HuH-7 (cell line): ENCODE measurements around the gene UBL4A.
A peak's percentile ranks its signal among the peaks of the same experiment; 100 is the strongest.
"Not testable (repeated sequence)": the region's sequence is repeated elsewhere in the genome, so short reads cannot be mapped to it uniquely, and the experiment has no call there.

Source experiments
- DNase-seq: peaks from one replicate; pipeline ENCODE4 v3.0.0; 2011; ENCODE audit warnings: low spot score

The UBL4A gene

GRCh38 chrX:154507673-154508383 lies 21.4 kb upstream of the UBL4A start:
- no peak for DNase-seq

- no peak for DNase-seq
These were observed 20.3 kb upstream of the UBL4A start for GRCh38 chrX:154506483-154507332.

GRCh38 chrX:154505734-154506133 lies 19.3 kb upstream of the UBL4A start:
- no peak for DNase-seq

- DNase-seq: no peak
These were observed 16.6 kb upstream of the UBL4A start for GRCh38 chrX:154502989-154503388.

- no peak for DNase-seq
These were observed 15.7 kb upstream of the UBL4A start for GRCh38 chrX:154502098-154502497.

- DNase-seq: not testable (repeated sequence)
These were observed 15.0 kb upstream of the UBL4A start for GRCh38 chrX:154501423-154501822.

- DNase-seq: not testable (repeated sequence)
These were observed 10.2 kb upstream of the UBL4A start for GRCh38 chrX:154496591-154497137.

- no peak for DNase-seq
These were observed 9.1 kb upstream of the UBL4A start for GRCh38 chrX:154495472-154495922.

- no peak for DNase-seq
These were observed 8.3 kb upstream of the UBL4A start for GRCh38 chrX:154494715-154495114.

- peak; percentile 87 for DNase-seq
These were observed 4.1 kb upstream of the UBL4A start, which contains the start of gene SLC10A3 for GRCh38 chrX:154490414-154491083. Gene SLC10A3 (minus strand): TSS chrX:154490629. CDS start chrX:154488940, 1,689 bp downstream.

GRCh38 chrX:154490021-154490413 lies 3.6 kb upstream of the UBL4A start:
- DNase-seq: no peak

GRCh38 chrX:154489182-154489581 lies 2.8 kb upstream of the UBL4A start:
- no peak for DNase-seq

GRCh38 chrX:154488336-154489075 lies 2.1 kb upstream of the UBL4A start:
- DNase-seq: no peak

- no peak for DNase-seq
These were observed 1.3 kb upstream of the UBL4A start for GRCh38 chrX:154487518-154488290.

- DNase-seq: no peak
These were observed 391 bp downstream of the UBL4A start for GRCh38 chrX:154486052-154486395.

GRCh38 chrX:154485150-154486051 lies 1.0 kb downstream of the UBL4A start:
- DNase-seq: no peak

- no peak for DNase-seq
These were observed 1.9 kb downstream of the UBL4A start for GRCh38 chrX:154484255-154485149.

- DNase-seq: no peak
These were observed 3.1 kb downstream of the UBL4A start for GRCh38 chrX:154483325-154483724.

- DNase-seq: no peak
These were observed 3.6 kb downstream of the UBL4A start for GRCh38 chrX:154482786-154483185.
